HUES48 (cell line): Measurements from ENCODE around the gene FLYWCH2.
A peak's percentile ranks its signal among the peaks of the same experiment; 100 is the strongest.
"Not testable (repeated sequence)": the region's sequence is repeated elsewhere in the genome, so short reads cannot be mapped to it uniquely, and the experiment has no call there.

Source experiments
- H3K27ac ChIP-seq: one replicate; pipeline ENCODE4 v1.7.0; 2013; ENCODE audit warnings: low read depth, low read length, inconsistent platforms
- H3K27me3 ChIP-seq: 2 replicates; pipeline ENCODE4 v1.6.1; 2013; ENCODE audit warnings: mild to moderate bottlenecking, low read length; ENCODE audit not compliant: control insufficient read depth, insufficient read depth
- H3K36me3 ChIP-seq: 2 replicates; pipeline ENCODE4 v1.6.1; 2013; ENCODE audit warnings: low read length; ENCODE audit not compliant: control insufficient read depth, insufficient read depth
- H3K4me1 ChIP-seq: 2 replicates; pipeline ENCODE4 v1.6.1; 2013; ENCODE audit warnings: mild to moderate bottlenecking, low read length; ENCODE audit not compliant: control insufficient read depth, insufficient read depth
- H3K4me3 ChIP-seq: 2 replicates; pipeline ENCODE4 v1.5.1; 2013; ENCODE audit warnings: mild to moderate bottlenecking, low read depth, low read length
- H3K9ac ChIP-seq: 2 replicates; pipeline ENCODE4 v1.6.1; 2013; ENCODE audit warnings: mild to moderate bottlenecking, low read depth, low read length, moderate library complexity
- H3K9me3 ChIP-seq: 2 replicates; pipeline ENCODE4 v1.6.1; 2013; ENCODE audit warnings: low read length; ENCODE audit not compliant: control insufficient read depth, insufficient read depth

Gene FLYWCH2

GRCh38 chr16:2919511-2920255, 36.7 kb downstream of the FLYWCH2 start:
- no peak overlapping the region for H3K9ac ChIP-seq
- H3K9me3 ChIP-seq: no peaks in the 10 kb centered on the region
- H3K4me1 ChIP-seq: no peaks in the 10 kb centered on the region
- no peak overlapping the region for H3K27ac ChIP-seq
- no peak overlapping the region for H3K4me3 ChIP-seq
- H3K27me3 ChIP-seq: no peaks in the 10 kb centered on the region
- no peaks in the 10 kb centered on the region for H3K36me3 ChIP-seq

- no peaks in the 10 kb centered on the region for H3K27me3 ChIP-seq
- H3K36me3 ChIP-seq: no peaks in the 10 kb centered on the region
- no peak overlapping the region for H3K27ac ChIP-seq
These were observed 40.5 kb downstream of the FLYWCH2 start for GRCh38 chr16:2923481-2923880.

GRCh38 chr16:2924901-2925755, 42.1 kb downstream of the FLYWCH2 start:
- Histone ChIP-seq H3K4me1 (peaks cover 3% of the 10 kb centered on the region; the same call in 1 of the 2 replicates), H3K9ac (no peak overlapping the region; the same call in 1 of the 2 replicates), H3K36me3 (no peaks in the 10 kb centered on the region), H3K27me3 (no peaks in the 10 kb centered on the region), H3K4me3 (no peak overlapping the region; the same call in 1 of the 2 replicates), H3K9me3 (no peaks in the 10 kb centered on the region), H3K27ac (no peak overlapping the region)

More at GRCh38 chr16:2923481-2923880, 40.5 kb downstream of the FLYWCH2 start:
- peaks cover 3% of the 10 kb centered on the region; the same call in 1 of the 2 replicates for H3K4me1 ChIP-seq
- no peaks in the 10 kb centered on the region for H3K9me3 ChIP-seq
- H3K4me3 ChIP-seq: no peak overlapping the region
- H3K9ac ChIP-seq: no peak overlapping the region

GRCh38 chr16:2925951-2926649, 43.1 kb downstream of the FLYWCH2 start:
- Histone ChIP-seq H3K9ac (no peak overlapping the region), H3K4me3 (no peak overlapping the region), H3K4me1 (peaks cover 3% of the 10 kb centered on the region; the same call in 1 of the 2 replicates), H3K9me3 (no peaks in the 10 kb centered on the region), H3K27me3 (no peaks in the 10 kb centered on the region), H3K36me3 (no peaks in the 10 kb centered on the region), H3K27ac (no peak overlapping the region)

GRCh38 chr16:2926650-2926999, 43.6 kb downstream of the FLYWCH2 start:
- H3K27me3 ChIP-seq: no peaks in the 10 kb centered on the region
- H3K9me3 ChIP-seq: no peaks in the 10 kb centered on the region
- H3K4me1 ChIP-seq: peaks cover 3% of the 10 kb centered on the region; the same call in 1 of the 2 replicates
- no peak overlapping the region for H3K27ac ChIP-seq
- H3K4me3 ChIP-seq: no peak overlapping the region
- H3K9ac ChIP-seq: no peak overlapping the region
- H3K36me3 ChIP-seq: no peaks in the 10 kb centered on the region

- Histone ChIP-seq H3K27ac (no peak overlapping the region), H3K9me3 (no peaks in the 10 kb centered on the region), H3K36me3 (no peaks in the 10 kb centered on the region), H3K4me1 (peaks cover 3% of the 10 kb centered on the region; the same call in 1 of the 2 replicates), H3K4me3 (no peak overlapping the region), H3K9ac (no peak overlapping the region), H3K27me3 (no peaks in the 10 kb centered on the region)
These were observed 44.1 kb downstream of the FLYWCH2 start for GRCh38 chr16:2927010-2927646.

GRCh38 chr16:2928151-2928550, 45.1 kb downstream of the FLYWCH2 start:
- not testable (repeated sequence) for H3K4me3 ChIP-seq, H3K9ac ChIP-seq, H3K36me3 ChIP-seq, H3K27me3 ChIP-seq, H3K9me3 ChIP-seq, H3K4me1 ChIP-seq
- H3K27ac ChIP-seq: peak overlapping the region; percentile 46

GRCh38 chr16:2928796-2929195, 45.8 kb downstream of the FLYWCH2 start:
- Histone ChIP-seq H3K36me3 (no peaks in the 10 kb centered on the region), H3K9me3 (no peaks in the 10 kb centered on the region), H3K27ac (peak overlapping the region; percentile 46), H3K4me3 (no peak overlapping the region), H3K4me1 (peaks cover 3% of the 10 kb centered on the region; the same call in 1 of the 2 replicates), H3K27me3 (no peaks in the 10 kb centered on the region), H3K9ac (no peak overlapping the region)

- peaks cover 3% of the 10 kb centered on the region; the same call in 1 of the 2 replicates for H3K4me1 ChIP-seq
These were observed 46.7 kb downstream of the FLYWCH2 start for GRCh38 chr16:2929693-2930092.

GRCh38 chr16:2930236-2930635, 47.2 kb downstream of the FLYWCH2 start:
- H3K9ac ChIP-seq: no peak overlapping the region
- H3K27me3 ChIP-seq: no peaks in the 10 kb centered on the region

More at GRCh38 chr16:2929693-2930092, 46.7 kb downstream of the FLYWCH2 start:
- Histone ChIP-seq H3K4me3 (no peak overlapping the region), H3K9ac (no peak overlapping the region), H3K36me3 (no peaks in the 10 kb centered on the region), H3K27ac (no peak overlapping the region), H3K9me3 (no peaks in the 10 kb centered on the region), H3K27me3 (no peaks in the 10 kb centered on the region)

More at GRCh38 chr16:2930236-2930635, 47.2 kb downstream of the FLYWCH2 start:
- Histone ChIP-seq H3K4me1 (peaks cover 3% of the 10 kb centered on the region; the same call in 1 of the 2 replicates), H3K36me3 (no peaks in the 10 kb centered on the region), H3K27ac (no peak overlapping the region), H3K4me3 (no peak overlapping the region), H3K9me3 (no peaks in the 10 kb centered on the region)
